ENCODE results near the gene TTLL10. TPM values are rescaled to one million over a fixed set of nuclear protein-coding genes. Genes with fewer than 3 reads are reported as not detected.

TTLL10 gene
- polyA plus RNA-seq, 2 of the 4 experiments (the other 2 are of a cell fraction): not detected

DNA sequence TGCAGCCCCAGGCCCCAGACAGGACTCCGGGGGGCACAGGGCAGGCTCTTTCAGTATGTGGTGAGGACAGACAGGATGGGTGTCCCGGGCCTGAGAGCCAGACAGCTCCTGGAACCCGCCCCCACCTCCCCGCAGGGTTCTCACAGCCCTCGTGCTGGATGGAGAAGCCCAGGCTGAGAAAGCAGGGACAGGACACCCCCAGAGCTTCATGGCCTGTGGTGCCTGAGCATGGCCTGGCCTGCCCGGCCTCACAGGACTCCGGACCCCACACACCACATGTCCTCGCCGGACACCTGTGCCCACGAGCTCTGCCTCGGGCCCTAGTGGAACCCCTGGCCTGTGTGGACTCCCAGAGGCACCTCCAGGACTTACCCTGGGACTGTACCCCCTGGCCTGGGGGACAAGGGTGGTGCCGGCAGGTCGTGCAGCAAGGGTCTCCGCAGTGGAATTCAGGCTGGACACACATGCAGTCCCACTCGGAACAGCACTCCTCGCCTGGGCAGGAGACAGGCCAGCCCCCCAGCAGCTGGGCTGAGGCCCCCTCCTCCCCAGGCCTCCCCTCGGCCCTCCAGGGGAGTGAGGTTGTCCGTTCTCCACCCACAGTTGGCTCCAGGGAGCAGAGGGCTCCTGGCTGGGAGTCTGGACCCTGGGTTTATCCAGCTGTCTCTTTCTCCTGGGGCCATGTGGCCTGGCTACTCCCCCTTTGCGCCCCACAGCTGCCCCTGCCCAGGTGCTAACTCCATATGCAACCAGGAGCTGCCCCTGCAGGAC, 31.5 kb downstream of the TTLL10 start:
- FAIRE-seq (no peak), ATAC-seq (peak in 1 of 2 experiments; percentile 12; a peak in 3 of 6 replicates), DNase-seq (ENCODE audit: low read depth in 1 of 2, low spot score in 1 of 2) (no peak)
- Histone ChIP-seq H3K4me2 (no peak overlapping the region), H3K4me1 (peaks cover 3% of the 10 kb centered on the region; the same call in 1 of the 3 replicates), H3K4me3 (no peak overlapping the region), H3K9me3 (no peaks in the 10 kb centered on the region), H3K27ac (no peak overlapping the region)
- ChIA-PET POLR2A (no interaction called here), CTCF (interaction anchor here (1.2 kb wide), 1 partner anchor 12 kb away, joined by 3 read pairs; no protein-coding TSS in a partner anchor)
- no peak for TF ChIP-seq CBX8 (IDR thresholded peaks at IDR 0.05)
- WGBS (ENCODE audit: missing lambda C conversion rate): 66% methylated on average over 14 of the region's 19 CpGs

DNA sequence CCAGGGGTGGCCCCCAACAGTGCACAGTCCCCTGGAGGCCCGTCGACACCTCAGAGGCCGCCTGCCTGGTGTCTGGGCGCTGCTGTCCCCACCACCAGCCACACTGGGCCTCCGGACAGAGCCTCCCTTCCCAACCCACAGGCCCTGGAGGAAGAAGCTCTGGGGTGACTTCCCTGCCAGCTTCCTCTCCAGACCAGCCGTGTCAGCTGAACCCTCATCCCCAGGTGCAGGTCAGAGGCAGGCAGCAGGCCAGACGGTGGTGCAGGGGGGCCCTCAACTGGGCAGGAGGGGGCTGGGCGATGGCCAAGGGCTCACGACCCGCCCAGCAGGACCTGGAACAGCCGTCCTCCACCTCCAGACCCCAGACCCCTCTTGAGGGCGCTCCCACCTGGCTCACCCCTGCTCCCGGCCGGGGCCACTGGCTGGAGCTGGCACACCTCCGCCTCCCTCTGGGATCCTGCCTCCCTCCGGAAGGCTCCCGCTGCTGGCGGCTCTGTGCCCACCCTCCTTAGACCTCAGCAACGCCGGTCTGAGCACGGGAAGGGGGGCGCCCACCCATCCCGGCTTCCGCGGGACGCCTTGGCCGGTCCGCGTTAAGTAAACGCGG, 32.2 kb downstream of the TTLL10 start:
- 77% methylated on average over 9 of the region's 31 CpGs for WGBS (ENCODE audit: missing lambda C conversion rate)
- ATAC-seq: no peak; a peak in 1 of 6 replicates
- Histone ChIP-seq H3K9me3 (no peaks in the 10 kb centered on the region), H3K27ac (no peak overlapping the region), H3K4me1 (peaks cover 3% of the 10 kb centered on the region; the same call in 1 of the 3 replicates), H3K4me3 (no peak overlapping the region), H3K4me2 (no peak overlapping the region)
- no peak for DNase-seq (ENCODE audit: low read depth in 1 of 2, low spot score in 1 of 2)
- ChIA-PET POLR2A (no interaction called here), CTCF (interaction anchor here (1.2 kb wide), 1 partner anchor 12 kb away, joined by 3 read pairs; no protein-coding TSS in a partner anchor)
- FAIRE-seq: no peak
- TF ChIP-seq HEYL (CRISPR knock-in tag; IDR thresholded peaks at IDR 0.05) (no peak), MAFK (IDR thresholded peaks at IDR 0.05; ENCODE audit: partially characterized antibody) (no peak), ZSCAN20 (CRISPR knock-in tag; IDR thresholded peaks at IDR 0.05) (no peak), ZNF302 (CRISPR knock-in tag; IDR thresholded peaks at IDR 0.05) (no peak), HOXB5 (CRISPR knock-in tag; IDR thresholded peaks at IDR 0.05) (no peak), EHMT2 (IDR thresholded peaks at IDR 0.05; ENCODE audit: low read depth) (no peak), POLR2AphosphoS2 (conservative IDR thresholded peaks at IDR 0.05; ENCODE audit: low read length) (no peak), TFCP2L1 (CRISPR knock-in tag; IDR thresholded peaks at IDR 0.05) (no peak), CEBPB (IDR thresholded peaks at IDR 0.05) (no peak), PHF8 (IDR thresholded peaks at IDR 0.05; ENCODE audit: borderline replicate concordance, low read depth) (no peak), JUNB (IDR thresholded peaks at IDR 0.05) (no peak), NPAS2 (CRISPR knock-in tag; IDR thresholded peaks at IDR 0.05; ENCODE audit: borderline replicate concordance) (no peak), KDM1A (IDR thresholded peaks at IDR 0.05; ENCODE audit: low read depth) (no peak)
- TF ChIP-seq, protein P1, sequence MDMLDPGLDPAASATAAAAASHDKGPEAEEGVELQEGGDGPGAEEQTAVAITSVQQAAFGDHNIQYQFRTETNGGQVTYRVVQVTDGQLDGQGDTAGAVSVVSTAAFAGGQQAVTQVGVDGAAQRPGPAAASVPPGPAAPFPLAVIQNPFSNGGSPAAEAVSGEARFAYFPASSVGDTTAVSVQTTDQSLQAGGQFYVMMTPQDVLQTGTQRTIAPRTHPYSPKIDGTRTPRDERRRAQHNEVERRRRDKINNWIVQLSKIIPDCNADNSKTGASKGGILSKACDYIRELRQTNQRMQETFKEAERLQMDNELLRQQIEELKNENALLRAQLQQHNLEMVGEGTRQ (IDR thresholded peaks at IDR 0.05): no peak

DNA sequence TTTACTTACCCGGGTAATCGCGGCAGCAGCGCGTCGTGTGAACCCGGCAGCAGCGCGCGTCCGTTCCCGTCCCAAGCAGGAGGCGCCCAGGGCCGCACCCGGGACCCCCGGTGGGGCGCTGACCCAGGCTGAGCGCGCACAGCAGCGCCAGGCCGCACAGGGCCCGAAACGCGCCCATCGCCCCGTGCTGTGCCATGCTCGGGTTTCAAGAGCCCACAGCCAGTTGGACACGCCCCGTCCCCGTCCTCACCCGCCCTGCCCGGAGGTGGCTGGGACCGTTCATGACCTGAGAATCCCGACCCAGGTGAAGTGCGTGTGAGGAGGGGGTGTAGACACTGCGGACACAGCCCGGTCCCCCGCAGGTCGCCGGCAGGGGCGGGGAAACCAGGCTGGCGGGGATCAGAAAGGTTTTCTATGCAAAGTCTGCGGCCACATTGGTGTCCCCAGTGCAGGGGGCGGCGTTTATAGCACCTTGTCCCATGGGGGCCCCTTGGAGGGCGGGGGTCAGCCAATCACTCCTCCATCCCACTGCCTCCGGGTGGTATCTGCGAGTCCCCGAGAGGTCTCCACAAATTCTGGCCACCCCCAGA, 32.8 kb downstream of the TTLL10 start, which contains the start of gene TNFRSF18:
TNFRSF18 (minus strand) TSS at position 217 of the 590 bp plus-strand sequence; CDS start at position 196, 21 bp downstream.
- CTCF ChIA-PET: interaction anchor here (0.7 to 3.0 kb wide), 2 partner anchors 21 to 85 kb away, joined by 3 to 12 read pairs; no protein-coding TSS in a partner anchor
- no peak for DNase-seq (ENCODE audit: low read depth in 1 of 2, low spot score in 1 of 2)

DNA sequence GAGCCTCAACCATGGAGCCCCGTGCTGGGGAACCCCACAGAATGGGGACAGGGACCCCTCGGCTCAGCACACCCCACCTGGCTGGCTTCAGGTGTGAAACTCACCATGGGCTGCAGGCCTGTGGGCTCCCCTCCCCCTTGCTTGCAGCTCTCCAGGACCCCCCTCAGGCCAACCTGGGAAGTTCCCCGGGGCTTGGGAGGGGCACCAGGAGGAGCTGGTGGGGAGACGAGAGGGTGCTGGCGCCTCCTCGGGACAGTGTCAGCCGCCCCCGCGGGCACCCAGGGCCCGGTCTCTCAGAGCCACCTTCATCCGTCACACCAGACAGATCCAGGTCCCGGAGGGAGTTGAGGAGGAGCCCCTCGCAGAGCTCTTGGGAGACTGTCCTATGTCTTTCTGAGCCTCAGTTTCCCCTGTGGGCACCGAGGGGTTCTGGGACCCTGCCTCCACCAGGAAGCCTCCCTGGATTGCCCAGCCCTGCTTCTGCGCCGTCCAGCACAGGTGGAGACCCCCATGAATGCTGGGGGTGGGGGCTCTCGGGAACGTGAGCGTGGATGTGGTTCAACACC, 33.4 kb downstream of the TTLL10 start:
- CTCF ChIA-PET: interaction anchor here (0.7 to 3.0 kb wide), 2 partner anchors 20 to 85 kb away, joined by 3 to 12 read pairs; no protein-coding TSS in a partner anchor

More for the DNA sequence above, 32.8 kb downstream of the TTLL10 start, which contains the start of gene TNFRSF18:
- no peak for FAIRE-seq
- Histone ChIP-seq H3K4me3 (no peak within 1 kb of the TSS), H3K9me3 (no peaks in the 10 kb centered on the region), H3K27ac (no peak within 1 kb of the TSS), H3K4me1 (0 out of 3 replicates have a peak, but pooled peaks cover 3% of the 10 kb centered on the region), H3K4me2 (no peak within 1 kb of the TSS)
- WGBS (ENCODE audit: missing lambda C conversion rate): 81% methylated on average over 13 of the region's 49 CpGs
- POLR2A ChIA-PET: no interaction called here
- no peak for ATAC-seq
- TF ChIP-seq ZNF302 (CRISPR knock-in tag; IDR thresholded peaks at IDR 0.05) (no peak), TP53 (CRISPR knock-in tag; IDR thresholded peaks at IDR 0.05) (no peak), ZC3H11A (IDR thresholded peaks at IDR 0.05) (no peak), EHF (CRISPR knock-in tag; IDR thresholded peaks at IDR 0.05) (no peak)

More for the DNA sequence above, 33.4 kb downstream of the TTLL10 start:
- Histone ChIP-seq H3K9me3 (no peaks in the 10 kb centered on the region), H3K4me2 (no peak overlapping the region), H3K27ac (no peak overlapping the region), H3K4me1 (0 out of 3 replicates have a peak, but pooled peaks cover 3% of the 10 kb centered on the region), H3K4me3 (no peak overlapping the region)
- ATAC-seq (no peak), FAIRE-seq (no peak), DNase-seq (ENCODE audit: low read depth in 1 of 2, low spot score in 1 of 2) (no peak)
- TF ChIP-seq PHF8 (IDR thresholded peaks at IDR 0.05; ENCODE audit: borderline replicate concordance, low read depth) (no peak), ZFP36 (IDR thresholded peaks at IDR 0.05; ENCODE audit: borderline replicate concordance, partially characterized antibody) (peak; percentile 78)
- POLR2A ChIA-PET: no interaction called here
- WGBS (ENCODE audit: missing lambda C conversion rate): 57% methylated on average over 6 of the region's 19 CpGs
